Mesenteric fat pad (tissue), 1 donor: ENCODE data around the gene CTXN1. TPM values are rescaled to one million over a fixed set of nuclear protein-coding genes. Genes with fewer than 3 reads are reported as not detected.

Experiments used
- DNase-seq: peaks from one replicate; pipeline ENCODE4 v3.0.0-alpha.2; 2020; ENCODE audit warnings: low spot score
- total RNA-seq: library from RNA; stranded (reverse); fragmentation: NEBNext Ultra II Directional; extraction: Animal tissue kit (Norgen Biotek cat#: 25700); gene quantifications from one replicate; pipeline ENCODE4 v1.2.1, GENCODE V29; 2021
- donor health status: DM: yes; HTN: yes; CAD: no.

CTXN1 gene
- total RNA-seq, 1 donor from 2014 or later, result 0.96 TPM

- DNase-seq, result no peak
Measured at GRCh38 chr19:7915250-7916102, 10.5 kb downstream of the CTXN1 start.

DNA sequence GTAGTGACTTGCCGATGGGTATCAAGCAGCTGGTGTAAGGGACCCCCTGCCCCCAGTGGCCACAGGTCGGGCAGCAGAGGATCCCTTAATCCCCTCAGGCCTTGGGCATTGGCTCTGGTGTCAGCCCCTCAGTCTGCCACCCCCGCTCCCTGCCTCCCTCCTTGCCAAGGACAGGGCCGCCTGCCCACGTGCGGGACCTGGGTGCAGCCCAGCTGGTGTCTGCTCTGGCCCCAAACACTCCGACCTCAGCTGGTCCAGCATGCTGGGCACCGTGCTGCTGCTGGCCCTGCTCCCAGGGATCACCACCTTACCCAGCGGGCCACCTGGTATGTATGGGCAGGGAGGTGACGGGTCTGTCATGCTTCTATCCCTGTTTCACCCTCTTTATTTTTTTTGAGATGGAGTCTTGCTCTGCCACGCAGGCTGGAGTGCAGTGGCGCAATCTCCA, 11.3 kb downstream of the CTXN1 start, which contains the start of gene TGFBR3L:
TSS of gene TGFBR3L (plus strand) at position 233 of the 448 bp plus-strand sequence.
- DNase-seq, result no peak

GRCh38 chr19:7914099-7914498, 11.8 kb downstream of the CTXN1 start:
- DNase-seq, result no peak

DNA sequence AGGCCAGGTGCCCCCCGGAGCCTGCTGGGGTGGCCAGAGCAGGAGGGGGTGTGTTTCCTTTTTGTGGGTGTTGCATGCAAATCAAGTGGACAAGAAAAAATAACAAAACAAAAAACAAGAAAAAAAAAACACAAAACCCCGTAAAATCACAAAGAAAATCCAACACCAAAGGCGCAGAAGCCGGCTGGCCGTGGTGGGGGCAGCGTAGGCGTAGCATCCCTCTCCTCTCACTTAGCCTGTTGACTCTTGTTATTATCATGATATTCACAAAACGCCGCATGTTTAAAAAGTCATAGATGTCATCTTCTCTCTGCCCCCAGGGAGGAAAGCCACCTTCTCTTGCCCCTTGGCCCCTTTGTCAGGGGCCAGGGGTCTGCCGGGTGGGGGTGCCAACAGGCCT, 12.3 kb downstream of the CTXN1 start:
- no peak for DNase-seq

DNA sequence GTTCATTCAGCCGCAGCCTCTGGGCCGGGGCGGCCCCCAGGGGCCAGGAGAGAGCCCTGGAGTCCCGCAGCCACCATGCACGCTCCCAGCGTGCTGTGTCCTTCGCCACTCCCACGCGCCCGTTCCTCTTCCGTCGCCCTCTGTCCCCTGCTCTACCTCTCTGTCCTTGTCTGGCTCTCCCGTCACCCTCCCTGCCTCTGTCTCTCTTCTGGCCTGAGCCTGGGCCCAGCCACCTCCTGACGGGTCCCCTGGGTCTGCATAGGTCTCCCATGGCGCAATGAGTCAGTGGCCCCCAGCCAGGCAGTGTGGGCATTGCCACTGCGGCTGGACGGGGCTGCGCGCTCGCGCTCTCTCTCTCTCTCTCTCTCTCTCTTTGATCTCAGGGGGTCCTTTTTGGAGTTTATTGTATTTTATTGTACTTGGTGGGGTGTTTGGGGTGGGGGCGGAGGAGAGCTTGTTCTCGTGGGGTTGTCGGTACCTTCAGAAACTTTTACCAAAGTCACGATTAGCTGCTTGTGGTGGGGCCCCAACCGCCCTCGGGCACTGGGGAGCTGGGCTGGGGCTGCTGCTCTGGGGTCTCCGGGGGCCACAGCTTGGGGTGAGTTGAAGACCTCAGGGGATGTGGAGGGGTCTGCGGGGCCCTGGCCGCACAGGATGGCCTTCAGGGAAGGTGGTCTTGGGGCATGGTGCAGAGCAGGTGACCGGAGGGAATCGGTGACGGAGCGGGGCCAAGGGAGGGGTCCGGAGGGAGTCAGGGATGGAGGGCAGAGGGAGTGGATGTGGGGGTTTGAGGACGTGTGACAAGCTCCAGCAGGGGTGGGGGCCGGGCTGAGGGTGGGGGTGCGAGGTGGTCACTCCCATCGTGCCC, 13.0 kb downstream of the CTXN1 start:
- no peak for DNase-seq

DNA sequence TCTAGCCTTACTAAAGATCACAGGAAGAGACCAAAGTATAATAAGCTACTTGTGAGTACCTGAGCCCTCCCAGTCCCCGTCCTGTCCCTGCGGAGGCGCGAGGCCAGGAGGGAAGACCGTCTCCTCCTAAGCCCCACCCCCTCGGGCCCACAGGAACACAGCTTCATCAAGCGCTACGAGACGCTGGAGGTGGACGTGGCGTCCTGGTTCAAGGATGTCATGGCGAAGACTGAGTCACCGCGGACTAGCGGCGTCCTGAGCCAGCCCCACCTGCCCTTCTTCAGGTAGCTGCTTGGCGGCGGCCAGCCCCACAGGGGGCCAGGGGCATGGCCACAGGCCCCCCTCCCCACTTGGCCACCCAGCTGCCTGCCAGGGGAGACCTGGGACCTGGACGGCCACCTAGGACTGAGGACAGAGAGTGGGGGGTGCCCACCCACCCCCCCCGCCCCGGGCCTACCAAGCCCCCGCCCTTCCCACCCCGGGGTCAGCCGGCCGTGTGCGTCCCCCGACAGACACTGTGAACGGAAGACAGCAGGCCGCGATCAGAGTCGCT, 13.7 kb downstream of the CTXN1 start:
- DNase-seq, result no peak

- no peak for DNase-seq
Measured at GRCh38 chr19:7911508-7912143, 14.3 kb downstream of the CTXN1 start.

DNA sequence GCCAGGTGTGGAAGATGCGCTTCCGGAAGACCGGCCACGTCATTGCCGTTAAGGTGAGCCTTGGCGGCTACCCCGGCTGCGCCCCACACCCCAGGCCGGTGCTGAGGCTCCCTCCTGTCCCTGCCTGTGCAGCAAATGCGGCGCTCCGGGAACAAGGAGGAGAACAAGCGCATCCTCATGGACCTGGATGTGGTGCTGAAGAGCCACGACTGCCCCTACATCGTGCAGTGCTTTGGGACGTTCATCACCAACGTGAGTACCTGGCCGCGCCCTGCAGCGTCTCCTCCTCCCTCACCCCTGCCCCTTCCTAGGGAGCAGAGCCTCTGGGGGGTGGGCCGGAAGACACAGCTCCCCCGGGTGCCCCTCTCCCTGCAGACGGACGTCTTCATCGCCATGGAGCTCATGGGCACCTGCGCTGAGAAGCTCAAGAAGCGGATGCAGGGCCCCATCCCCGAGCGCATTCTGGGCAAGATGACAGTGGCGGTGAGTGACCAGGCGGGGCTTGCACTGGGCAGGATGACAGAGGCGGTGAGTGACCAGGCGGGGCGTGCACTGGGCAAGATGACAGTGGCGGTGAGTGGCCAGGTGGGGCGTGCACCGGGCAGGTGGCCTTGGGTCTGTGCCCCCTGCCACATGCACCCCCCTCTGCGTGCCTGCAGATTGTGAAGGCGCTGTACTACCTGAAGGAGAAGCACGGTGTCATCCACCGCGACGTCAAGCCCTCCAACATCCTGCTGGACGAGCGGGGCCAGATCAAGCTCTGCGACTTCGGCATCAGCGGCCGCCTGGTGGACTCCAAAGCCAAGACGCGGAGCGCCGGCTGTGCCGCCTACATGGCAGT, 15.4 kb downstream of the CTXN1 start:
- no peak for DNase-seq

GRCh38 chr19:7909471-7910067, 16.4 kb downstream of the CTXN1 start:
- DNase-seq, result no peak

DNA sequence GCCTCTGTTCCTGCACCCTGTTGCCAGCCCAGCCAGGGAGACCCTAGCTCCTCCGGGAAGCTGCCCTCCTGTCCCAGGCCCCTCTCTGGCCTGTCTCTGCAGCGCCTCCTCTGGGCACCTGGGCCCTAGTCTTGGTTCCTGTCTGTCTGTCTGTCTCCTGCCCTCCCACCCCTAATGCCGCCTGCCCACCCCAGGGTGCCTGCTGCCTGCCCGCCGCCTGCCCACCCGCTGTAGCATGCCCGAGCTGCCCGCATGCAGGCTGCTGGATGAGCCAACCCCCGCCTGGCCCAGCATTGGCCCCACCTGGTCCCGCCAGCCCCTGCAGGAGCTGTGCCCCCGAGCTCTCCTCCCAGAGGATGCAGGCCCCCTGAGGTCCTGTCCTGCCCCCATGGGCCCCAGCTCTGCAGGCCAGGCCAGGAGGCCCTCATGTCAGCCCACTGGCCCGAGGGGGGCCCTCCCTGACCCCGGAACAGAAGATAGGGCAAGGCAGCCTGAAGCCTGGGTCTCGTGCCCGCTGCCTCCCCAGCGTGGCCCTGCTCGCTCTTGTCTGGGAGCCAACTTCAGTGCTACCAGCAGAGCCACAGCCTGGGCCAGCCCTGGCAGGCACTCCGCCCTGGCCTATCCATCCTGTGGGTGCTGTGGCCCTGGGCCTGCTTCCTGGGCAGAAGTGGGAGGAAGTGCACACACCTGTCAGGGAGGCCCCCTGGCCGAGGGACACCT, 17.0 kb downstream of the CTXN1 start:
- no peak for DNase-seq

DNA sequence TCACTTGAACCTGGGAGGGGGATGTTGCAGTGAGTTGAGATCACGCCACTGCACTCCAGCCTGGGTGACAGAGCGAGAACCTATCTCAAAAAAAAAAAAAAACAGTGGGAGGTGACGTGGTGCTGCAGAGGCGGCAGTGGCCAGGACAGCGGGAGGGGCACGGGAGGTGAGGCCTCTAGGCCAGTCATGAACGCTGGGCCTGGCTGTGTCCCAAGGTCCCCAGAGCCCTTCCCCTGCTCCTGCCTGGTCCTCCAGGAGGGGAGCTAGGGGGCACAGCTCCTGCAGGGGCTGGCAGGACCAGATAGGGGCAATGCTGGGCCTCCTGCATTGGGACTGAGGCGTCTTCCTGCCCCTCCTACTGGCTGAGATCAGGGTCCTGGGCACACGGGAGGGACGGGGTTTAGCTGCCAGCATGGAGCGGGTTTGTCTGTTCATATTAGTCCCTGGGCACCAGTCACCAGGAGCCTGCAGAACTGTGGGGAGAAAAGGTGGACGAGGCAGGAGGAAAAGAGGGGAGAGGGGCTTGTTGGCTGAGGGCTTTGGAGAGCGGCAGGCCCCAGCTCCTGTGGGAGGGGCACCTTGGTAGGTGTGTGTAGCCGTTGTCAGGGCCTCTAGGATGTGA, 17.7 kb downstream of the CTXN1 start:
- DNase-seq, result no peak

DNA sequence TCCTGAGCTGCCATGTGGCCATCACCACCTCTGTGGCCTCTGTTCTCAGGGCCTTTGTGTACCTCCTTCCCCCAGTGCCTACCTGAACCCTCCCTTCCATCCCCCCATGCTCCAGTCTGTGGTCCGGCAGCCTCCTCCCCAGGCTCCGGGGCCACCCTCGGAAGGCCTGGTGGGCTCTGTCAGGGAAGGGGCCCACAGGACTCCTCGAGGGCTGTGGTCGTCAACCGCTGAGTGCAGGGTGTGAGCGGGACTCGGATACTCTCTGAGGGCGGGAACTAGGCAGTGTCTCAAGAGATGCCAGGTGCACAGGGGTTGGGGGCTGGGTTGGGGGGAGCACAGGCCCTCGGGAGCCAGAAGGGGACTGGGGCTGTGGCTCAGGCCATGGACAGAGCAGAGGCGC, 18.4 kb downstream of the CTXN1 start:
- DNase-seq, result no peak

DNA sequence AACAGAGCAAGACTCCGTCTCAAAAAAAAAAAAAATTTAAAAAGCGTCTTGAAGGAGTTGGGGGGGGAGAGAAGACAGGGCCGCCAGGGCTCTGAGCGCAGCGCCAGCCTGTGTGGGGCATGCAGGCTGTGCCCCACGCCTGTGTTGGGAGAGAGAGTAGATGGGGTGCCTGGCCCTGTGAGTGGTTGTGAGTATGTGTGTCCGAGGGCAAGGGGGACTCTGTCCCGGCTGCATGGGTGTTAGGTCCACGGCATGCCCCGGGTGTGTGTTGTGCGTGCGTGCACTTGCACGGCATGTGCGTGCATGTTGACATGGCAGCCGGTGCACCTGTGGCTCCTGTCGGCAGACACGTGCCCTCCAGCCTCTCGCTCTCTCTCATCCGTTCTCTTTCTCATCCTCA, 18.8 kb downstream of the CTXN1 start:
- DNase-seq, result no peak

DNA sequence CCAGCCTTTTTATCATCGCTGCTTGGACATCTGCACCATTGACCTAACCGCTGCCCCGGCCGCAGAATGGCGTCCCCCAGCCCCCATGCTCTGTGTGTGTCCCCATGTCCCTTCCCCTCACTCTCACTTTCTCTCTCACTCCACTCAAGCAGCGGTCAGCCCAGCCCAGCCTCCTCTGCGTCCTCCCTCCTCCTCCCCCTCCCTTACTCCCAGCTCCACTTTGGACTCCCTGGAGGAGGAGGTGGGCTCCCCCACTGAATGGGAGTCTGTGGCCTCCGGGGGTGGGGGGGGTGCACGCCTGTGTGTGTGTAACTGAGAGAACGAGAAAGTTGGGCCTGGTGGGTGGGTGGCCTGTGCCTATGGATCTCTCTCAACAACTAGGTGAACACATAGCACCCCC, 20.1 kb downstream of the CTXN1 start:
- no peak for DNase-seq

DNA sequence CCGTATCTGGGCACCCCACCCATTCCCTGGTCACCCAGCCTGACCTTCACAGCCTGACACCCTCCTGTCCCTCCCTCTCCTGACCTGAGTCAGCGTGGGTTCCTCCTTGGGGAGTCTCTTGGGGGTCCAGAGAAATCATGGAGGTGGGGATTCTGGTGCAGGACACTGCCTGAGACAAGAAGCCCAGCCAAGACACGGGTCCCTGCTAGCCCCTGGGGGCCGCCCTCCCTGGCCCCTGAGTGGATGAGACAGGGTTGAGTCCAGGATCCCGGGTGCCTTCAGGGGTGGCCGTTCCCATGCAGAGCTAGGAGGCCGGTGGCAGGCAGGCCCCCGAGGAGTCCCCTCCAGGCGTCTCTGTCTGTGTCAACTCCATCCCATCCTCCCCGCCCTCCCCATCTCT, 20.7 kb downstream of the CTXN1 start:
- no peak for DNase-seq

DNA sequence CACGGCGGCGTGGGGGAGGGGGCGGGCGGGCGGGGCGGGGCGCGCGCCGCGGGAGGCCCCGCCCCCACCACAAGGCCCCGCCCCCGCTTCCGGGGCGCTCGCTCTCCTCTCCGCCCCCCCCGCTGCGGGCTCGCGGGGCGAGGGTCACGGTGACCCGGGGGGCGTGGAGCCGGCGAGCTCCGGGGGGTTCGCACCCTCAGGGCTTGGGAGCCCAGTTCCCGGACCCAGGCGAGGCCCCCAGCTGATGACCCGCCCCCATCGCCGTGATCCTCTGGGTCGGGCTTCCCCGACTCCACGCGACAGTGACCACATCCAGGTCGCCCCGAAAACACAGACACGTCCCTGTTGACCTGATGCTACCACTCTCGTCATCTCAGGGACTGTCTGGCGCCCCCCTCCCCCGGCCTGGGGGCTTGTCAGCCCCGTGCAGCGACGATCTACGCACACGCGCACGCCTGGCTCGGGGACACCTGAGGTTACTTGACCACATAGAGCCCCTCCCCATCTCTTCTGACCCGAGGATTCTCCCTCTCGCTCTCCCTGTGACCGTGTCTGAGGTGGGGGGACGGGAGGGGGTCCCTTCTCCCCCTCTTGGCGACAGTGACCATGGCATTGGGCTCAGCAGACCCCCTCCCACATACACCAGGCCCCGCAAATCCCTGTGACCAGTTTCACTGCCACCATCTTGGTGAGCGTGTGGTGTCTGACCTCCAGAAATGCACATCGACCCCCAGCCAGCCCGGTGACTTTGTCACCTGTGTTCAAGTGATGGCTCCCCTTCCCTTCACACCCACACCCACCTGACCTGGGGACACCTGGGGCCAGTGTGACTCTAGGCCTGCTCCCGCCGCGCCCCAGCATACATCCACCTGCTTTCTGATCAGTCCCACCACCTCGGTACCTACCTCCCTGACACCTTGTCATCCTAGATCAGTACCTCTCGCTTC, 21.6 kb downstream of the CTXN1 start:
- DNase-seq, result no peak

DNA sequence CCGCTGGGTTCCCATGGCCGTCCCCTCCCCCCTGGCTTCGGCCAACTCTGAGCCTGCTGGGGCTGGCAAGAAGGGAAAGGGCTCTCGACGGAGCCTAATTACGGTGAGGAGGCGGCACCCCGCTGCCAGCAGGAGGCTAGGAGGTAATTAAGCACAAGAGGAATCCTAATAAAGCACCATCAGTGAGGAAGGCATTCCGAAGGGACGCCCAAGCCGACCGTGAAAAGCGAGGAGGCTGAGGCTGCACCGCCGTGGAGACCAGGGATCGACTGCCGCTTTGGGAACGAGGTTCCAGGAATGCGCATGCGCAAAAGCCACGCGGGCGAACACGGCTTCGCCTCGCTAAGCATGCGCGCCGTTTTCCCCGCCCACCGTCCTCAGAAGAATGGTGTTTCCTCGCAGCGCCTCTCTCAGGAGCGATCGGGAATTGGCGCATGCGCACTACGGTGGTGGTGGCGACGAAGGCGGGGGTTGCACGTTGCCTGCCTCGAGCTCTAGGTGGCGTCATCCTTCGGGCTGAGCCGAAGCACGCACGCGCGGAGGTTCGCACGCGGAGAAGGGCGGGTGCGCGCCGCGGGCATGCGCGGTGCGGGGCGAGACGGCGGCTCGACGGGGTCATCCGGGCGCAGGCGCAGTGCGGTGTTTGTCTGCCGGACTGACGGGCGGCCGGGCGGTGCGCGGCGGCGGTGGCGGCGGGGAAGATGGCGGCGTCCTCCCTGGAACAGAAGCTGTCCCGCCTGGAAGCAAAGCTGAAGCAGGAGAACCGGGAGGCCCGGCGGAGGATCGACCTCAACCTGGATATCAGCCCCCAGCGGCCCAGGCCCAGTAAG, 22.5 kb downstream of the CTXN1 start, which contains the start of gene MAP2K7:
TSS of gene MAP2K7 (plus strand) at position 634 of the 830 bp plus-strand sequence. CDS start at position 702, 68 bp downstream.
- DNase-seq, result peak; percentile 100
